A549 (cell line): ENCODE measurements around the gene PCDHGA5. TPM values are rescaled to one million over a fixed set of nuclear protein-coding genes. Genes with fewer than 3 reads are reported as not detected.
A peak's percentile ranks its signal among the peaks of the same experiment; 100 is the strongest.

Experiments
- ATAC-seq, 2 experiments: fragments of 200-7000 bp in 1 of 2; fragments of >200 bp in 1 of 2; cut with Nextera tagmentation in 1 of 2; cut with Tn5 transposase in 1 of 2; 3 replicates each; pipeline versions ENCODE4 v1.8.0 to v1.9.1; 2018 to 2020; ENCODE audit warnings: mild to moderate bottlenecking in 1 of 2, moderate library complexity in 1 of 2
- CTCF ChIA-PET: fragments of 300-600 bp; sonication (Branson Sonifier 250); formaldehyde crosslinking; extraction: SDS; loops from one replicate; lab custom pipeline; 2021; ENCODE audit warnings: antibody characterized with exemption, inconsistent platforms; lab: Yijun Ruan, JAX
- POLR2A ChIA-PET: fragments of 350-600 bp; formaldehyde crosslinking; extraction: SDS; loops from one replicate; lab custom pipeline; 2021; ENCODE audit warnings: antibody characterized with exemption, inconsistent platforms; lab: Yijun Ruan, JAX
- DNase-seq, 2 experiments: peaks; one replicate each; pipeline versions ENCODE4 v3.0.0 to v3.0.0-alpha.2; 2011 to 2016; ENCODE audit warnings: low read depth in 1 of 2, low spot score in 1 of 2
- FAIRE-seq: peaks from 2 replicates; lab custom pipeline; 2011; peaks lifted over from hg19 to GRCh38; lab: Jason Lieb, UNC
- H3K27ac ChIP-seq, 2 experiments: fragments of >200 bp; sonication (Bioruptor Twin); formaldehyde crosslinking; 3 replicates each; pipeline ENCODE4 v1.5.1; 2016 to 2017
- H3K4me1 ChIP-seq: fragments of >200 bp; sonication (Bioruptor Twin); formaldehyde crosslinking; 3 replicates; pipeline ENCODE4 v1.6.1; 2016
- H3K4me2 ChIP-seq: fragments of >200 bp; sonication (Bioruptor Twin); formaldehyde crosslinking; 3 replicates; pipeline ENCODE4 v1.6.1; 2016
- H3K4me3 ChIP-seq: fragments of >200 bp; sonication (Bioruptor Twin); formaldehyde crosslinking; 3 replicates; pipeline ENCODE4 v1.5.1; 2016
- H3K9me3 ChIP-seq: fragments of >200 bp; sonication (Bioruptor Twin); formaldehyde crosslinking; 3 replicates; pipeline ENCODE4 v1.6.1; 2016
- BHLHE40 ChIP-seq: IDR thresholded peaks from 2 replicates; pipeline ENCODE4 v1.6.1; 2012; ENCODE audit warnings: low read depth, low read length, inconsistent platforms
- CBX2 ChIP-seq: fragments of 200-600 bp; sonication (generic); IDR thresholded peaks from 2 replicates; pipeline ENCODE4 v1.6.1; 2016; ENCODE audit warnings: low read depth, mild to moderate bottlenecking, borderline replicate concordance
- CBX8 ChIP-seq: fragments of 200-600 bp; sonication (generic); IDR thresholded peaks from 2 replicates; pipeline ENCODE4 v1.6.1; 2016
- CHD2 ChIP-seq: fragments of 150-350 bp; IDR thresholded peaks from 2 replicates; pipeline ENCODE4 v1.6.1; 2014; ENCODE audit warnings: low read length; ENCODE audit not compliant: partially characterized antibody
- CHD4 ChIP-seq: fragments of 200-600 bp; sonication (generic); IDR thresholded peaks from 2 replicates; pipeline ENCODE4 v1.6.1; 2016; ENCODE audit warnings: antibody characterized with exemption, mild to moderate bottlenecking, borderline replicate concordance
- FOSB ChIP-seq: fragments of 250-450 bp; sonication (Bioruptor Pico); IDR thresholded peaks from 2 replicates; pipeline ENCODE4 v1.5.0; 2020; ENCODE audit warnings: mild to moderate bottlenecking, moderate library complexity
- HEYL ChIP-seq: fragments of 250-450 bp; sonication (Bioruptor Pico); IDR thresholded peaks from 2 replicates; pipeline ENCODE4 v1.8.0; 2021; ENCODE audit warnings: mild to moderate bottlenecking, moderate library complexity
- HOXA7 ChIP-seq: fragments of 250-450 bp; sonication (Bioruptor Pico); IDR thresholded peaks from 2 replicates; pipeline ENCODE4 v1.5.0; 2020; ENCODE audit warnings: mild to moderate bottlenecking, moderate library complexity
- HOXB5 ChIP-seq: fragments of 250-450 bp; sonication (Bioruptor Pico); IDR thresholded peaks from 2 replicates; pipeline ENCODE4 v1.5.0; 2020; ENCODE audit warnings: mild to moderate bottlenecking, moderate library complexity
- JUN ChIP-seq, 2 experiments: fragments of >200 bp; sonication (Bioruptor Twin); formaldehyde crosslinking; IDR thresholded peaks; 2 replicates in 1 of 2; 3 replicates in 1 of 2; pipeline ENCODE4 v1.6.1; 2016 to 2017
- KDM5A ChIP-seq: fragments of 200-600 bp; sonication (generic); IDR thresholded peaks from 2 replicates; pipeline ENCODE4 v1.6.1; 2016; ENCODE audit warnings: antibody characterized with exemption, mild to moderate bottlenecking
- MYC ChIP-seq: IDR thresholded peaks from 2 replicates; pipeline ENCODE4 v1.6.1; 2012; ENCODE audit warnings: mild to moderate bottlenecking, inconsistent platforms, low read length, improper control_type of control experiment, borderline replicate concordance
- NFE2L2 ChIP-seq: fragments of 150-350 bp; conservative IDR thresholded peaks from 2 replicates; pipeline ENCODE4 v1.6.1; 2014; ENCODE audit warnings: low read length
- RFX5 ChIP-seq: fragments of 450-650 bp; IDR thresholded peaks from 2 replicates; pipeline ENCODE4 v1.7.1; 2014; ENCODE audit warnings: antibody characterized with exemption, mild to moderate bottlenecking, moderate library complexity
- RNF2 ChIP-seq: fragments of 200-600 bp; sonication (generic); IDR thresholded peaks from 2 replicates; pipeline ENCODE4 v1.6.1; 2016; ENCODE audit warnings: low read depth, mild to moderate bottlenecking, antibody characterized with exemption, moderate library complexity, borderline replicate concordance
- ZC3H11A ChIP-seq: fragments of 450-650 bp; IDR thresholded peaks from 2 replicates; pipeline ENCODE4 v1.6.1; 2014; ENCODE audit warnings: antibody characterized with exemption, mild to moderate bottlenecking
- WGBS: methylation state at CpG from one replicate; pipeline ENCODE4 v1.1.6; 2017; ENCODE audit errors: missing lambda C conversion rate; 5-methylcytosine and 5-hydroxymethylcytosine counted together
- polyA plus RNA-seq, 4 experiments: library from polyadenylated mRNA; depleted of rRNA in 3 of 4; stranded (reverse); fragments of >200 nt; fragmentation: RNase III in 1 of 4; extraction: RNeasy Plus Mini Kit Qiagen cat#74134 plus additional on column Dnase treatment in 1 of 4; gene quantifications; 2 replicates in 3 of 4; 3 replicates in 1 of 4; pipeline ENCODE4 v1.2.3, GENCODE V29; 2011 to 2017
- TF ChIP-seq, protein P1 (sequence below): fragments of 150-350 bp; IDR thresholded peaks from 2 replicates; pipeline ENCODE4 v1.6.1; 2014; ENCODE audit warnings: low read depth, mild to moderate bottlenecking, low read length
- TF ChIP-seq, protein P2 (sequence below): IDR thresholded peaks from 2 replicates; pipeline ENCODE4 v1.6.1; 2012; ENCODE audit warnings: low read depth, borderline replicate concordance
- TF ChIP-seq, protein P3 (sequence below): fragments of 200-600 bp; sonication (generic); IDR thresholded peaks from 2 replicates; pipeline ENCODE4 v1.6.1; 2016; ENCODE audit warnings: antibody characterized with exemption, mild to moderate bottlenecking, moderate library complexity
- TF ChIP-seq, protein P4 (sequence below): fragments of >200 bp; sonication (Bioruptor Twin); formaldehyde crosslinking; IDR thresholded peaks from 3 replicates; pipeline ENCODE4 v1.5.1; 2016

Gene PCDHGA5
- polyA plus RNA-seq, 2 of the 4 experiments (the other 2 are of a cell fraction): 0.13 to 0.37 TPM

- TF ChIP-seq, protein P1, sequence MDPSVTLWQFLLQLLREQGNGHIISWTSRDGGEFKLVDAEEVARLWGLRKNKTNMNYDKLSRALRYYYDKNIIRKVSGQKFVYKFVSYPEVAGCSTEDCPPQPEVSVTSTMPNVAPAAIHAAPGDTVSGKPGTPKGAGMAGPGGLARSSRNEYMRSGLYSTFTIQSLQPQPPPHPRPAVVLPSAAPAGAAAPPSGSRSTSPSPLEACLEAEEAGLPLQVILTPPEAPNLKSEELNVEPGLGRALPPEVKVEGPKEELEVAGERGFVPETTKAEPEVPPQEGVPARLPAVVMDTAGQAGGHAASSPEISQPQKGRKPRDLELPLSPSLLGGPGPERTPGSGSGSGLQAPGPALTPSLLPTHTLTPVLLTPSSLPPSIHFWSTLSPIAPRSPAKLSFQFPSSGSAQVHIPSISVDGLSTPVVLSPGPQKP: 0 out of 2 replicates have a peak, but pooled peaks have one; percentile 39
- TF ChIP-seq JUN (IDR thresholded peaks at IDR 0.05) (peak; percentile 85 to 88; a peak in 4 of 5 replicates), BHLHE40 (no peak), CHD2 (peak; percentile 74), HOXB5 (CRISPR knock-in tag) (peak; percentile 35; the same call in 1 of the 2 replicates), CBX8 (no peak)
- TF ChIP-seq, protein P2, sequence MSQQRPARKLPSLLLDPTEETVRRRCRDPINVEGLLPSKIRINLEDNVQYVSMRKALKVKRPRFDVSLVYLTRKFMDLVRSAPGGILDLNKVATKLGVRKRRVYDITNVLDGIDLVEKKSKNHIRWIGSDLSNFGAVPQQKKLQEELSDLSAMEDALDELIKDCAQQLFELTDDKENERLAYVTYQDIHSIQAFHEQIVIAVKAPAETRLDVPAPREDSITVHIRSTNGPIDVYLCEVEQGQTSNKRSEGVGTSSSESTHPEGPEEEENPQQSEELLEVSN: peak; percentile 85; the same call in 1 of the 2 replicates
- TF ChIP-seq, protein P3, sequence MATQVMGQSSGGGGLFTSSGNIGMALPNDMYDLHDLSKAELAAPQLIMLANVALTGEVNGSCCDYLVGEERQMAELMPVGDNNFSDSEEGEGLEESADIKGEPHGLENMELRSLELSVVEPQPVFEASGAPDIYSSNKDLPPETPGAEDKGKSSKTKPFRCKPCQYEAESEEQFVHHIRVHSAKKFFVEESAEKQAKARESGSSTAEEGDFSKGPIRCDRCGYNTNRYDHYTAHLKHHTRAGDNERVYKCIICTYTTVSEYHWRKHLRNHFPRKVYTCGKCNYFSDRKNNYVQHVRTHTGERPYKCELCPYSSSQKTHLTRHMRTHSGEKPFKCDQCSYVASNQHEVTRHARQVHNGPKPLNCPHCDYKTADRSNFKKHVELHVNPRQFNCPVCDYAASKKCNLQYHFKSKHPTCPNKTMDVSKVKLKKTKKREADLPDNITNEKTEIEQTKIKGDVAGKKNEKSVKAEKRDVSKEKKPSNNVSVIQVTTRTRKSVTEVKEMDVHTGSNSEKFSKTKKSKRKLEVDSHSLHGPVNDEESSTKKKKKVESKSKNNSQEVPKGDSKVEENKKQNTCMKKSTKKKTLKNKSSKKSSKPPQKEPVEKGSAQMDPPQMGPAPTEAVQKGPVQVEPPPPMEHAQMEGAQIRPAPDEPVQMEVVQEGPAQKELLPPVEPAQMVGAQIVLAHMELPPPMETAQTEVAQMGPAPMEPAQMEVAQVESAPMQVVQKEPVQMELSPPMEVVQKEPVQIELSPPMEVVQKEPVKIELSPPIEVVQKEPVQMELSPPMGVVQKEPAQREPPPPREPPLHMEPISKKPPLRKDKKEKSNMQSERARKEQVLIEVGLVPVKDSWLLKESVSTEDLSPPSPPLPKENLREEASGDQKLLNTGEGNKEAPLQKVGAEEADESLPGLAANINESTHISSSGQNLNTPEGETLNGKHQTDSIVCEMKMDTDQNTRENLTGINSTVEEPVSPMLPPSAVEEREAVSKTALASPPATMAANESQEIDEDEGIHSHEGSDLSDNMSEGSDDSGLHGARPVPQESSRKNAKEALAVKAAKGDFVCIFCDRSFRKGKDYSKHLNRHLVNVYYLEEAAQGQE: peak; percentile 66
Observed at GRCh38 chr5:141320225-141321169, 43.5 kb upstream of the PCDHGA5 start, which contains the start of gene TAF7 (continued).

- ATAC-seq: no peak
- TF ChIP-seq MYC (no peak), NFE2L2 (no peak), FOSB (CRISPR knock-in tag) (no peak), HOXA7 (no peak), ZC3H11A (no peak), CBX8 (no peak), RFX5 (no peak), RNF2 (no peak), CHD4 (no peak), JUN (IDR thresholded peaks at IDR 0.05) (no peak), HEYL (no peak), HOXB5 (CRISPR knock-in tag) (no peak), CBX2 (no peak), KDM5A (no peak)
- TF ChIP-seq, protein P4, sequence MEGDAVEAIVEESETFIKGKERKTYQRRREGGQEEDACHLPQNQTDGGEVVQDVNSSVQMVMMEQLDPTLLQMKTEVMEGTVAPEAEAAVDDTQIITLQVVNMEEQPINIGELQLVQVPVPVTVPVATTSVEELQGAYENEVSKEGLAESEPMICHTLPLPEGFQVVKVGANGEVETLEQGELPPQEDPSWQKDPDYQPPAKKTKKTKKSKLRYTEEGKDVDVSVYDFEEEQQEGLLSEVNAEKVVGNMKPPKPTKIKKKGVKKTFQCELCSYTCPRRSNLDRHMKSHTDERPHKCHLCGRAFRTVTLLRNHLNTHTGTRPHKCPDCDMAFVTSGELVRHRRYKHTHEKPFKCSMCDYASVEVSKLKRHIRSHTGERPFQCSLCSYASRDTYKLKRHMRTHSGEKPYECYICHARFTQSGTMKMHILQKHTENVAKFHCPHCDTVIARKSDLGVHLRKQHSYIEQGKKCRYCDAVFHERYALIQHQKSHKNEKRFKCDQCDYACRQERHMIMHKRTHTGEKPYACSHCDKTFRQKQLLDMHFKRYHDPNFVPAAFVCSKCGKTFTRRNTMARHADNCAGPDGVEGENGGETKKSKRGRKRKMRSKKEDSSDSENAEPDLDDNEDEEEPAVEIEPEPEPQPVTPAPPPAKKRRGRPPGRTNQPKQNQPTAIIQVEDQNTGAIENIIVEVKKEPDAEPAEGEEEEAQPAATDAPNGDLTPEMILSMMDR: no peak
- ChIA-PET CTCF (interaction anchor here (5.1 kb wide), 1 partner anchor 7 kb away, joined by 45 read pairs; the partner anchor contains the start of gene PCDHGA1), POLR2A (no interaction called here)
- no peak for FAIRE-seq
- H3K9me3 ChIP-seq: peaks cover 61% of the 10 kb centered on the region
- WGBS: 71% methylated on average over 3 of the region's 3 CpGs
- H3K4me1 ChIP-seq: no peaks in the 10 kb centered on the region
- H3K4me3 ChIP-seq: no peak overlapping the region
- H3K27ac ChIP-seq: no peak overlapping the region
- DNase-seq: no peak
- H3K4me2 ChIP-seq: no peak overlapping the region
Observed at GRCh38 chr5:141322261-141322660, 41.7 kb upstream of the PCDHGA5 start.
